Erythroblast (primary cell): Measurements from ENCODE around the gene P2RY6.

Source experiments
- GATA1 ChIP-seq: IDR thresholded peaks from 2 replicates; pipeline ENCODE4 v1.6.1; 2011; ENCODE audit warnings: low read depth, mild to moderate bottlenecking, control low read depth, low read length, moderate library complexity
- POLR2A ChIP-seq: IDR thresholded peaks from 2 replicates; pipeline ENCODE4 v1.6.1; 2011; ENCODE audit warnings: mild to moderate bottlenecking, low read length

- no peak for TF ChIP-seq POLR2A
- no peak for TF ChIP-seq GATA1
These were observed 22.0 kb upstream of the P2RY6 start for GRCh38 chr11:73249853-73250783.
